Omental fat pad (tissue), 4 donors: Measurements from ENCODE around the gene EIF4E. TPM values are rescaled to one million over a fixed set of nuclear protein-coding genes. Genes with fewer than 3 reads are reported as not detected.

Source experiments
- ATAC-seq: fragments of 150-250 bp; one replicate; pipeline ENCODE4 v1.9.1; 2016; ENCODE audit warnings: mild to moderate bottlenecking, moderate library complexity; ENCODE audit not compliant: low FRiP score
- DNase-seq: peaks from one replicate; pipeline ENCODE4 v3.0.0-alpha.2; 2019; ENCODE audit warnings: low spot score
- total RNA-seq, 4 donors: library from RNA; depleted of rRNA; stranded (reverse); fragments of >200 nt; gene quantifications; one replicate each; pipeline ENCODE4 v1.1.0, GENCODE V29; 2016
- TF ChIP-seq, protein P1 (sequence below), 3 donors: fragments of 450-650 bp; IDR thresholded peaks; one replicate each; pipeline ENCODE4 v1.5.1; 2016 to 2017; ENCODE audit warnings: antibody characterized with exemption in 3 of 3, mild to moderate bottlenecking in 3 of 3, moderate library complexity in 2 of 3

Gene EIF4E
- total RNA-seq, 4 donors from 2014 or later = 62.5 to 208 (median 74.1) TPM

DNA sequence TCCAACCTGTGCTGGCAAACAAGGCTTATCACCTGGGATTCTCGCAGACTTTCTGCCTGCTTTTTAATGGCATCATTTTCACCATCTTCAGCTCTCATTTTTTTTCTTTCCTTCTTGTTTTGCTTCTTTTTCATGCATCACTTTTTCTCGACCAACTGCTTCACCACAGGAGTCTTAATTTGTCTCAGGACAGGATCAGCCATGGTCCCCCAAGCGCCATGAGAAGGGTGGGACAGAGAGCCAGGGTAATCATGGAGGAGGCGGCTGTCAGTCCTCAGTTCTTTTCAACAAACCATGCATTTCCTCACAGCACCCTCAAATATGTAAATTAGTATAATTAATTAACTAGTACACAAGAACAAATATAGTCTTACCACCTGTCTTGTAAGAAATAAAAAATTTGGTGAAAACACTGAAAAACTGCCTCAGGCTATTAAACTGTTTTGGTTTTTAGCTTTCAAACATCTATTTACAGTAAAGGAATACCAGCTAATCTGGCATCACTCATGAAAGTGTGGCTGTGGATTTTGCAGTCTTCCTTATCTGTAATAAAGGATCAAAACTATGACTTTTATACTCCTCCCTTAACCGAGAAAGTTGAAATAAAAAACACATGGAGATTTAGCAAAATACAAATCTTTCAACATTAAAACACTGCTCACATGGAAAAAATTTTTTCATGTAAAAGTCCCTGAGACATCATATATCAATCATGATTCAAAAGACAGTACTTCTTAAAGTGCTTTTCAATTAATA is 19.1 kb downstream of the EIF4E start:
- TF ChIP-seq, protein P1, sequence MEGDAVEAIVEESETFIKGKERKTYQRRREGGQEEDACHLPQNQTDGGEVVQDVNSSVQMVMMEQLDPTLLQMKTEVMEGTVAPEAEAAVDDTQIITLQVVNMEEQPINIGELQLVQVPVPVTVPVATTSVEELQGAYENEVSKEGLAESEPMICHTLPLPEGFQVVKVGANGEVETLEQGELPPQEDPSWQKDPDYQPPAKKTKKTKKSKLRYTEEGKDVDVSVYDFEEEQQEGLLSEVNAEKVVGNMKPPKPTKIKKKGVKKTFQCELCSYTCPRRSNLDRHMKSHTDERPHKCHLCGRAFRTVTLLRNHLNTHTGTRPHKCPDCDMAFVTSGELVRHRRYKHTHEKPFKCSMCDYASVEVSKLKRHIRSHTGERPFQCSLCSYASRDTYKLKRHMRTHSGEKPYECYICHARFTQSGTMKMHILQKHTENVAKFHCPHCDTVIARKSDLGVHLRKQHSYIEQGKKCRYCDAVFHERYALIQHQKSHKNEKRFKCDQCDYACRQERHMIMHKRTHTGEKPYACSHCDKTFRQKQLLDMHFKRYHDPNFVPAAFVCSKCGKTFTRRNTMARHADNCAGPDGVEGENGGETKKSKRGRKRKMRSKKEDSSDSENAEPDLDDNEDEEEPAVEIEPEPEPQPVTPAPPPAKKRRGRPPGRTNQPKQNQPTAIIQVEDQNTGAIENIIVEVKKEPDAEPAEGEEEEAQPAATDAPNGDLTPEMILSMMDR (IDR thresholded peaks at IDR 0.05) = no peak
- ATAC-seq (no peak), DNase-seq (no peak)

DNA sequence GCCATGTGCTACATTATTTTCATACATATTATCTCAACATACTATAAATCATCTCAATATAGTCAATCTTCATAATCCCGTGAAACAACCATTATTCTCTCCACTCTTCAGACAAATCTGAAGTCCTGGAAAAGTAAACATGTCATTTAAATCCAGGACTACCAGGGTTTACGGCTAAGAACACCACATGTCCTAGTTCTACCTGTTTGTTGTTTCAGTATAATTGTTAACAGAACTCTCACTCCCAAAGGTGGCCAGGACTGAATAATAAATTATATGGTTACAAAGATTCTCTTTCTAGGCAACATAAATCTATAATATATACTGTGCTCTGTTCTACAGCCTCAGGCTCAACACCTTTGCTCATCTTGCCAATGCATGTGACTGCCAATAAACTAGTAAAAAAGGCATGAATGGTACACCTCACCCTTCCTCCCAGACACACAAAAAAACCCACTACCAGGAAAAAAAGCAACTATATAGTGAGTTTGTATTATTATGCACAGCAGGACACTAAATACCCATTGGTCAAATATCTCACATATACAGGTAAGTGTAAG is 20.1 kb downstream of the EIF4E start:
- TF ChIP-seq, protein P1 (IDR thresholded peaks at IDR 0.05) = no peak
- ATAC-seq = no peak
- no peak for DNase-seq

DNA sequence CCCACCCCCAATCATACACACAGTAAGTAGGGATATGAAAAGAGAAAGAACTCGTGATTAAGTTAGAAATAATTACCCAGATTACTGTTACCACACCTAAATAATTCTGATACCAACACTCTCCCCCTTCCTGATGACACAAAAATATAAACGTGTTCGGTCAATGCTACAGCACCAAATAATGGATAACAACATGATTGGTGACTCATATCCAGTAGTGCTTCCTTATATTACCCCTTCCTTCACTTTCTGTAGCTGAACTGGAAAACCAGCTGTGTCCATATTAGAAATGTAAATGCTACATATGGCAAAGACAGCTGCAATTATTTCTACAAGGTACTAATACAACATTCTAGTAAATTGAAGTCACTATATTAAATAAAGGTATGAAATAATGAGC is 20.8 kb downstream of the EIF4E start:
- TF ChIP-seq, protein P1 (IDR thresholded peaks at IDR 0.05) = no peak
- no peak for ATAC-seq
- DNase-seq = no peak

DNA sequence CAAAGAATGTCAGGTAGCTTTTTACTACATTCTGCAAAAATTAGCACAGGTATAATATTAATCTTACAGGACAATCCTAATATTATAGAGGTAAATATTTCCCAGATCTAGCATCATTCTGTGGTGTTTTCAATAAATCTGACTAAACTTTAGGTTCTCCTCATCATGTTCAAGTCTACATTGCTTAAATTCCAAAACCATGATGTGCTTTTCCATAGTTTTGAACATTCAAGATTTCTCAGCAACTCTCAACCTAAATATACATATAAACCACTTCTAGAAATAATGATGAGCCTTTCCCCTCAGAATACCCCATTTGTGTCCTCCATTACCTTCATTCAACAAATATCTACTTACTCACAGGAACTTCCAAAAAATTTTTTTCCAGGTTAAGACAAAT is 23.1 kb downstream of the EIF4E start:
- TF ChIP-seq, protein P1 (IDR thresholded peaks at IDR 0.05) = no peak
- DNase-seq (no peak), ATAC-seq (no peak)

DNA sequence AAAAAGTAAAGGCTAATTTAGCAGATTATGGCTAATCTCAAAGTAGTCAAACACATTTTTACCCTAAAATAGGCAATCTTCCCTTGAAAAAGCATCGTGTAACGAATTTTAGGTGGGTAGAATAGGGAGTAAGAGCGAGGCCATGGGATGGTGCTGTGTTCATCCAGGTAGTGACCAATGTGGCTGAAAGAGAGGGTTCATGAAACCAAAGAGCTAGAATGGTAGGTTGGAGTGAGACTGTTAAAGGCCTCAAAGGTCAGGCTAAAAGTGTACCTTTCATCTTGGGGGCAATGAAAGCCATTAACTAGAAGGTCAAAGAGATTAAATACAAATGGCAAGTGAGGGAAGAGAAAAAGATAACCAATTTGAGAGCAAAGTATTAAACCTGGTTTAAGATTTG is 23.6 kb downstream of the EIF4E start:
- TF ChIP-seq, protein P1 (IDR thresholded peaks at IDR 0.05) = no peak
- DNase-seq = no peak
- no peak for ATAC-seq

DNA sequence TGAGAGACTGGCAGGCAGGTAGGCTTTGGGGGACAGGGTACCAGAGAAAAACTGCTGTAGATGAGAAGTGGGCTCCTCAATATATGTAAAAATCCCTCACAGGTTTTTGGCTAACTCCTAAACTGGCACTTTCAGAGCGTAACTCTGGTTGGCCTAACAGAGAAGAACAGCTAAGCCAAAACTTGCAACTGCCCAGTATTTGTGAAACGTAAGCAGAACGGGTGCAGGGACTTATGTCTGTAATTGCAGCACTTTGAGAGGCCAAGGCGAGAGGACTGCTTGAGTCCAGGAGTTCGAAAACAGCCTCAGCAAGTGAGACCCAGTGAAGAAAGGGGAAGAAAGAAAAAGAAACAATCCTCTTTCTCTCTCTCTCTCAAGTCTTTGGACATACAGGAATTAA is 25.0 kb downstream of the EIF4E start:
- DNase-seq (no peak), ATAC-seq (no peak)
- TF ChIP-seq, protein P1 (IDR thresholded peaks at IDR 0.05) = no peak

DNA sequence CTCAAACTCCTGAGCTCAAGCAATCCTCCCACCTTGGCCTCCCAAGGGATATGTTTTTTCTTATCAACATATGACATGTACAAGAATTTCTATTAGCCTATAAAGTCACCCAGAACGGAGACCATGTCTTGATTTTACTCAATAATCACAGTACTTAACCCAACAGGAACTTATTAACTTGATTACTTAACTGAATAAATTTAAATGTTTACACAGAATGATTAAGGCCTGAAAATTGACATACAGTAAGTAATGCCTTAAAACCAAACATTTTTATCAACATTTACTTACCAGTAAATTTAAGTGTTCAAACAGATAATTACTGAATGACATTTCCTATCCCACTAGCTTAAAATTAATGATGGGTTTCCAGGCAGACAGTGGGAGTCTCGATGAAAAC is 25.4 kb downstream of the EIF4E start:
- DNase-seq = no peak
- TF ChIP-seq, protein P1 (IDR thresholded peaks at IDR 0.05) = no peak
- no peak for ATAC-seq
